SU-DHL-6 (cell line): Measurements from ENCODE around the gene STXBP5.

Experiments
- H2AFZ ChIP-seq: fragments of 200-600 bp; sonication (generic); 2 replicates; pipeline ENCODE4 v1.6.1; 2014; ENCODE audit warnings: low read depth, mild to moderate bottlenecking, moderate library complexity, mixed read lengths, antibody characterized with exemption, low read length; ENCODE audit not compliant: severe bottlenecking
- H3F3A ChIP-seq: fragments of 200-600 bp; shearing (Covaris generic); 2 replicates; pipeline ENCODE4 v1.6.0; 2016; ENCODE audit warnings: antibody characterized with exemption, mild to moderate bottlenecking; ENCODE audit not compliant: insufficient read depth
- H3K27ac ChIP-seq: fragments of 200-600 bp; sonication (generic); 2 replicates; pipeline ENCODE4 v1.5.1; 2016; ENCODE audit warnings: low read depth, mild to moderate bottlenecking, low read length, moderate library complexity, mixed read lengths
- H3K27me3 ChIP-seq: fragments of 200-600 bp; sonication (generic), shearing (Covaris generic); 2 replicates; pipeline ENCODE4 v1.6.0; 2014; ENCODE audit warnings: mild to moderate bottlenecking, low read length
- H3K36me3 ChIP-seq: fragments of 200-600 bp; sonication (generic); 2 replicates; pipeline ENCODE4 v1.6.1; 2014; ENCODE audit warnings: mild to moderate bottlenecking, low read length, mixed read lengths
- H3K4me2 ChIP-seq: fragments of 300-600, 200-600 bp; shearing (Covaris generic), sonication (generic); 2 replicates; pipeline ENCODE4 v1.6.0; 2014; ENCODE audit warnings: low read length, low read depth, mild to moderate bottlenecking; ENCODE audit not compliant: poor library complexity, severe bottlenecking
- H3K4me3 ChIP-seq: fragments of 200-600 bp; sonication (generic); 2 replicates; pipeline ENCODE4 v1.5.1; 2014; ENCODE audit warnings: antibody characterized with exemption, low read length, mild to moderate bottlenecking, mixed read lengths; ENCODE audit not compliant: insufficient read depth, poor library complexity, severe bottlenecking
- H3K79me2 ChIP-seq: fragments of 200-600 bp; sonication (generic); 2 replicates; pipeline ENCODE4 v1.6.1; 2014; ENCODE audit warnings: mild to moderate bottlenecking, low read length, moderate library complexity; ENCODE audit not compliant: insufficient read depth
- H3K9ac ChIP-seq: fragments of 200-600 bp; sonication (generic); 2 replicates; pipeline ENCODE4 v1.7.0; 2014; ENCODE audit warnings: mild to moderate bottlenecking, low read length
- H3K9me2 ChIP-seq: fragments of 200-600 bp; sonication (generic); replicated peaks from 2 replicates; pipeline ENCODE4 v1.6.1; 2014; ENCODE audit warnings: low read length; ENCODE audit not compliant: insufficient read depth
- H3K9me3 ChIP-seq: fragments of 200-600 bp; sonication (generic); 2 replicates; pipeline ENCODE4 v1.6.1; 2014; ENCODE audit warnings: low read length, mixed read lengths; ENCODE audit not compliant: insufficient read depth
- H4K20me1 ChIP-seq: fragments of 200-600 bp; sonication (generic); 2 replicates; pipeline ENCODE4 v1.6.1; 2014; ENCODE audit warnings: low read depth, mild to moderate bottlenecking, antibody characterized with exemption, low read length, moderate library complexity, mixed read lengths
- EZH2phosphoT487 ChIP-seq: fragments of 200-600 bp; sonication (generic), shearing (Covaris generic); conservative IDR thresholded peaks from 2 replicates; pipeline ENCODE4 v1.6.1; 2018; ENCODE audit warnings: mild to moderate bottlenecking, antibody characterized with exemption, low read length, moderate library complexity, mixed read lengths
- TF ChIP-seq, protein P1 (sequence below): fragments of 200-600 bp; sonication (generic); IDR thresholded peaks from one replicate; pipeline ENCODE4 v1.5.1; 2017; ENCODE audit warnings: antibody characterized with exemption, mild to moderate bottlenecking, low read length, moderate library complexity; ENCODE audit not compliant: insufficient read depth, poor library complexity, severe bottlenecking

STXBP5 gene

DNA sequence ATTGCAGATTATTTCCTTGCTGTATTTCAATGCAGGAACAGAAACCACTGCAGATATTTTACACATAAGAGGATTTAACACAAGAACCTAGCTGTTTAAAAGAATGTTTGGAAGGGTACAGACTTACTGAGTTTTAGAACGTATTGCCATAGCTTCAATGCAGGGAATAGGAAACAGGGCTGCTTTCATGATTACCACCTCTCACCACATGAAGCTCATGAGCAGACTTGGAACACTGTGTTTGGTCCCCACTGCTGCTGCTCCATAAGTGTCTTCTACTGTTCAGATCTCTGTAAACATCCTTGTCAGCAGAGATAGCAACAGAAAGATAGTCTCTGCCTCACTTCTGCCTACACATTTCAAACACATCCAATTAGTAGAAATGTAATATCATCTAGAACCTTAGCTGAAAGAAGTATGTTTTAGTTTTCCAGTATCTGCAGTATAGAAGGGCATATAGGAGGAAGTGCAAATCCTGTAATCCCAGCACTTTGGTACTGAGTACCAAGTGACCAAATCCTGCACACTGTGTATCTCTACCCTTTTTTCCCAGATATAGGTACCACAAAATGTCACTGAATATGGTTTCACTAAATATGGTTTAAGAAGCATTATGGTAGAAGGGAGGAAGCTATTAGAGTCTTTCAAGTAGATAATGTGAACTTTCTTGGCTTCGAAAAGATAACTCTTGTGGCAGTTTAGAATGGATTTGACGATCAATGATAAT lies 51.9 kb downstream of the STXBP5 start:
- no peaks in the 10 kb centered on the region for H3K9me3 ChIP-seq
- no peaks in the 10 kb centered on the region for H3K9me2 ChIP-seq
- no peaks in the 10 kb centered on the region for H3K27me3 ChIP-seq
- no peak overlapping the region for H3K27ac ChIP-seq
- H3K36me3 ChIP-seq = no peaks in the 10 kb centered on the region
- no peaks in the 10 kb centered on the region for H3K79me2 ChIP-seq
- H3K9ac ChIP-seq = no peak overlapping the region
- H3K4me3 ChIP-seq = no peak overlapping the region
- no peak overlapping the region for H3K4me2 ChIP-seq
- no peaks in the 10 kb centered on the region for H4K20me1 ChIP-seq
- no peak overlapping the region for H2AFZ ChIP-seq
- H3F3A ChIP-seq = no peaks in the 10 kb centered on the region
- no peak for TF ChIP-seq EZH2phosphoT487
- TF ChIP-seq, protein P1, sequence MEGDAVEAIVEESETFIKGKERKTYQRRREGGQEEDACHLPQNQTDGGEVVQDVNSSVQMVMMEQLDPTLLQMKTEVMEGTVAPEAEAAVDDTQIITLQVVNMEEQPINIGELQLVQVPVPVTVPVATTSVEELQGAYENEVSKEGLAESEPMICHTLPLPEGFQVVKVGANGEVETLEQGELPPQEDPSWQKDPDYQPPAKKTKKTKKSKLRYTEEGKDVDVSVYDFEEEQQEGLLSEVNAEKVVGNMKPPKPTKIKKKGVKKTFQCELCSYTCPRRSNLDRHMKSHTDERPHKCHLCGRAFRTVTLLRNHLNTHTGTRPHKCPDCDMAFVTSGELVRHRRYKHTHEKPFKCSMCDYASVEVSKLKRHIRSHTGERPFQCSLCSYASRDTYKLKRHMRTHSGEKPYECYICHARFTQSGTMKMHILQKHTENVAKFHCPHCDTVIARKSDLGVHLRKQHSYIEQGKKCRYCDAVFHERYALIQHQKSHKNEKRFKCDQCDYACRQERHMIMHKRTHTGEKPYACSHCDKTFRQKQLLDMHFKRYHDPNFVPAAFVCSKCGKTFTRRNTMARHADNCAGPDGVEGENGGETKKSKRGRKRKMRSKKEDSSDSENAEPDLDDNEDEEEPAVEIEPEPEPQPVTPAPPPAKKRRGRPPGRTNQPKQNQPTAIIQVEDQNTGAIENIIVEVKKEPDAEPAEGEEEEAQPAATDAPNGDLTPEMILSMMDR = no peak

DNA sequence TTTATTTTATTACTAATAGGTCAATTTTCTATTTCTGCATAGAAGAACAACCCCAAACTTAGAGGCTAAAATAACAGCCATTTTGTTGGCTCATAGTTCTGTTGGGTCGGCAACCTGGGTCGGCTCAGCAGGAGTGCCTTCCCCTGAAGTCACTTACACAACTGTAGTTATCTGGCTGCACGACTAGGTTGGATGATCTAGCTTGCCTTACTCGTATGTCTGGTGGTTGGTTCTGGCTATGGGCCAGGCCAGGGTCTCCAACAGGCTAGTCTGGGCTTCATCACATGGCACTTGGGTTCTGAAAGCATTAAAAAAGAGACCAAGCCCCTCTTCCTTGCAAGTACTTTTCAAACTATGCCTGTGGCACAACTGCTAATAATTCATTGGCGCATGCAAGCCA lies 53.5 kb downstream of the STXBP5 start:
- no peak overlapping the region for H3K27ac ChIP-seq

DNA sequence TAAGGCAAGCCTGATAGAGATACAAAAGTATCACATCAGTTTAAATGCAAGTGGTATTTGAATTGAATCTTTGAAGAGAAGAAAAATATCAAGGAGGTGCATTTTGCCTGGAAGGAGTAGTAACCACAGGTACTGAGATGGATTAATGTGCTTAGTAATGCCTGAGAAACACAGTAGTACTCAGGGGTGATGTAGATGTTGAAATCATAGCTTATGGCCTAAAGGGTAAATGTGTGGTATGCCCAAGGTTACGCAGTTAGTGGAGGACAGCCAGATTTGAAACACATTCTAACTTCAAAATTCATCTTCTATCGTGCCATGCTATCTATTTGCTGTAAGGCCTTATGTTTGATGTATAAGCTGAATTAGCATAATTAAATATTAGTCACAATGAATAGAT lies 55.9 kb downstream of the STXBP5 start:
- H3K9me3 ChIP-seq = no peaks in the 10 kb centered on the region
- no peak overlapping the region for H3K4me2 ChIP-seq
- no peaks in the 10 kb centered on the region for H3K27me3 ChIP-seq
- H3K27ac ChIP-seq = no peak overlapping the region
- 0 out of 2 replicates have a peak, but pooled peaks cover 3% of the 10 kb centered on the region for H3K36me3 ChIP-seq
- TF ChIP-seq EZH2phosphoT487 = no peak
- TF ChIP-seq, protein P1 = no peak
- no peak overlapping the region for H3K9ac ChIP-seq
- no peaks in the 10 kb centered on the region for H4K20me1 ChIP-seq
- H3K4me3 ChIP-seq = no peak overlapping the region
- H2AFZ ChIP-seq = no peak overlapping the region
- no peaks in the 10 kb centered on the region for H3F3A ChIP-seq
- H3K9me2 ChIP-seq = no peaks in the 10 kb centered on the region
- H3K79me2 ChIP-seq = no peaks in the 10 kb centered on the region

More for the DNA sequence above, 53.5 kb downstream of the STXBP5 start:
- Histone ChIP-seq H3K79me2 (no peaks in the 10 kb centered on the region), H4K20me1 (no peaks in the 10 kb centered on the region), H3K4me3 (no peak overlapping the region), H3K9ac (no peak overlapping the region), H3K4me2 (no peak overlapping the region), H3K36me3 (no peaks in the 10 kb centered on the region), H3K27me3 (no peaks in the 10 kb centered on the region), H3K9me3 (no peaks in the 10 kb centered on the region), H3K9me2 (no peaks in the 10 kb centered on the region), H3F3A (no peaks in the 10 kb centered on the region), H2AFZ (no peak overlapping the region)
- TF ChIP-seq, protein P1 = no peak
- TF ChIP-seq EZH2phosphoT487 = no peak
